ENCODE data around the gene TERT. TPM values are rescaled to one million over a fixed set of nuclear protein-coding genes. Genes with fewer than 3 reads are reported as not detected.

TERT gene
- total and polyA plus RNA-seq, 2 of the 4 experiments (the other 2 are of a cell fraction) = not detected

DNA sequence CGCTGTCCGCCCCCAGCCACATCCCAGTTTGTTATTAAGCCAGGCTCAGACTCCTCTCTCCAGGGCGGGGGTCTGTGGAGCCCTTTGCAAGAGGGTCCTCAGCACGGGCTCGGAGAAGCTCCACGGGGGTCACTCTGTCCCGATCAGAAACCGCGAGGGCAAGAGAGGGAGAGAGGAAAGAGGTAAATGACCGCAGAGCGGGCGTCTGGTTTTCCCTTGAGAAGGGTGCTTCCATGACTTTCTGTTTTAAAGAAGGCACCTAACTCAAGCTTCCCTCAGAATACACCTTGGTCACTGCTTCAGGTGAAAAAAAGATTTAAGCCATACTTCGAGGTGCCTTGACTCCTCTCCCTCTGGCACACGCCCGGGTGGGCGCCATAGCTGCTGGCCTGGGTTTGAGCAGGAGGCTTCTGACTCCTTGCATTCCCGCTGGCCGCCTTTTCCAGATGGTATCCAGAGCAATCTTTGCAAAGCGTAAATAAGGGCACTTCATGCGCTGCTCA is 5.8 kb upstream of the TERT start:
- no peak overlapping the region for H2AK5ac ChIP-seq (ENCODE audit: low read depth, low read length)
- no peak overlapping the region for H2BK5ac ChIP-seq (ENCODE audit: low read depth, low read length, poor library complexity, severe bottlenecking)
- H3K9me1 ChIP-seq (ENCODE audit: insufficient read depth, low read length) = no peaks in the 10 kb centered on the region
- H2BK15ac ChIP-seq (ENCODE audit: low read depth, low read length) = no peak overlapping the region
- no peak overlapping the region for H4K8ac ChIP-seq (ENCODE audit: low read depth in 2 of 2, low read length in 2 of 2)
- H3K14ac ChIP-seq (replicated peaks; ENCODE audit: low read depth, low read length) = no peak overlapping the region
- ChIA-PET POLR2A (ENCODE audit: unreplicated experiment) (no interaction called here), CTCF (no interaction called here)
- H3K9ac ChIP-seq (ENCODE audit: low read depth, low read length) = no peak overlapping the region
- no peak for DNase-seq
- no peaks in the 10 kb centered on the region for H4K20me1 ChIP-seq (ENCODE audit: insufficient read depth, low read length)
- no TSS peak for BruUV-seq (replicated peaks)
- H2AK9ac ChIP-seq (replicated peaks; ENCODE audit: low read depth, low read length, poor library complexity) = no peak overlapping the region
- no peak overlapping the region for H2BK120ac ChIP-seq (ENCODE audit: low read depth, low read length)
- H3K79me1 ChIP-seq (ENCODE audit: low read depth in 1 of 2, low read length in 2 of 2) = no peaks in the 10 kb centered on the region
- in situ Hi-C loops (cut with MboI; ENCODE audit: low sequenced_read_pairs) (no loop called here), dilution Hi-C loops (cut with HindIII; ENCODE audit: low sequenced_read_pairs, unreplicated experiment) (no loop called here), intact Hi-C loops (cut with micrococcal nuclease) (no loop called here)
- no peak overlapping the region for H3K4ac ChIP-seq (ENCODE audit: low read depth, low read length)
- no peak overlapping the region for H2AFZ ChIP-seq (replicated peaks; ENCODE audit: low read length, poor library complexity)
- no peak overlapping the region for H2BK20ac ChIP-seq (ENCODE audit: low read depth, low read length)
- no peak overlapping the region for H4K5ac ChIP-seq (ENCODE audit: low read depth, low read length)
- no peak overlapping the region for H3K27ac ChIP-seq (ENCODE audit: insufficient read depth, low read length)
- H3K36me3 ChIP-seq (ENCODE audit: control insufficient read depth, insufficient read depth, low read length) = no peaks in the 10 kb centered on the region
- no peaks in the 10 kb centered on the region; the same call in 1 of the 2 replicates for H3K9me3 ChIP-seq (ENCODE audit: control insufficient read depth, insufficient read depth, low read length)
- H3K18ac ChIP-seq (ENCODE audit: low read depth, low read length) = no peak overlapping the region
- no peak overlapping the region for H3K56ac ChIP-seq (ENCODE audit: extremely low read depth, insufficient read depth, low read length)
- H4K91ac ChIP-seq (ENCODE audit: insufficient read depth, low read depth, low read length) = no peak overlapping the region
- no peak overlapping the region for H3K4me2 ChIP-seq (ENCODE audit: low read depth, low read length)
- H3K4me3 ChIP-seq (ENCODE audit: insufficient read depth, low read depth, low read length) = no peak overlapping the region
- 74% methylated on average over 8 of the region's 20 CpGs; no CpG with 5 or more reads in 1 of the 2 experiments for WGBS, 2 experiments (ENCODE audit: extremely low coverage in 2 of 2, insufficient read length in 1 of 2)
- no peak overlapping the region for H3K23ac ChIP-seq (ENCODE audit: low read depth, low read length)
- no peak for ATAC-seq (ENCODE audit: low read depth)
- peaks cover 21% of the 10 kb centered on the region for H3K27me3 ChIP-seq (ENCODE audit: control insufficient read depth, insufficient read depth, low read length)
- TF ChIP-seq, protein P1, sequence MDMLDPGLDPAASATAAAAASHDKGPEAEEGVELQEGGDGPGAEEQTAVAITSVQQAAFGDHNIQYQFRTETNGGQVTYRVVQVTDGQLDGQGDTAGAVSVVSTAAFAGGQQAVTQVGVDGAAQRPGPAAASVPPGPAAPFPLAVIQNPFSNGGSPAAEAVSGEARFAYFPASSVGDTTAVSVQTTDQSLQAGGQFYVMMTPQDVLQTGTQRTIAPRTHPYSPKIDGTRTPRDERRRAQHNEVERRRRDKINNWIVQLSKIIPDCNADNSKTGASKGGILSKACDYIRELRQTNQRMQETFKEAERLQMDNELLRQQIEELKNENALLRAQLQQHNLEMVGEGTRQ (IDR thresholded peaks at IDR 0.05; ENCODE audit: low read depth, low read length) = no peak
- TF ChIP-seq SMC3 (IDR thresholded peaks at IDR 0.05; ENCODE audit: low read depth, low read length) (no peak), CEBPB (IDR thresholded peaks at IDR 0.05; ENCODE audit: low read depth, low read length) (no peak), NFE2L2 (IDR thresholded peaks at IDR 0.05; ENCODE audit: low read depth, low read length) (no peak), MXI1 (IDR thresholded peaks at IDR 0.05; ENCODE audit: borderline replicate concordance, low read depth, low read length) (no peak)
- no peaks in the 10 kb centered on the region for H3K4me1 ChIP-seq (ENCODE audit: control insufficient read depth, insufficient read depth, low read length)
